ENCODE measurements around the gene GLG1.

GRCh38 chr16:74511961-74512360, 95.0 kb downstream of the GLG1 start:
- no peak for TF ChIP-seq POLR2A (IDR thresholded peaks at IDR 0.05; ENCODE audit: low read length)
- TF ChIP-seq GATA1 (IDR thresholded peaks at IDR 0.05; ENCODE audit: low read depth, low read length), result no peak
